ENCODE measurements around the gene GON4L. TPM values are rescaled to one million over a fixed set of nuclear protein-coding genes. Genes with fewer than 3 reads are reported as not detected.

GON4L gene
- total and polyA plus RNA-seq, 11 donors = 10.9 to 38.0 (median 18.5) TPM

GRCh38 chr1:155882235-155882634 is 25.2 kb upstream of the GON4L start:
- Histone ChIP-seq H3K27ac (no peak overlapping the region), H3K36me3 (peaks cover 0 to 60% (median 38%) of the 10 kb centered on the region in 9 donors), H3K27me3 (no peaks in the 10 kb centered on the region), H3K4me3 (no peak overlapping the region), H3K9me3 (no peaks in the 10 kb centered on the region), H3K4me1 (peaks cover 0 to 4% (median 0%) of the 10 kb centered on the region in 12 donors)
- ATAC-seq (no peak), DNase-seq (no peak)
- TF ChIP-seq CTCF (IDR thresholded peaks at IDR 0.05) (no peak), POLR2A (IDR thresholded peaks at IDR 0.05) (no peak)
- intact Hi-C loops (cut with DNase I) = no loop called here

- Histone ChIP-seq H3K9me3 (no peaks in the 10 kb centered on the region), H3K4me3 (no peak overlapping the region), H3K4me1 (peaks cover 0 to 4% (median 0%) of the 10 kb centered on the region in 12 donors), H3K27ac (no peak overlapping the region), H3K36me3 (peaks cover 0 to 52% (median 33%) of the 10 kb centered on the region in 9 donors), H3K27me3 (no peaks in the 10 kb centered on the region)
- ATAC-seq (no peak), DNase-seq (no peak)
- no peak for TF ChIP-seq CTCF (IDR thresholded peaks at IDR 0.05)
- no peak for TF ChIP-seq POLR2A (IDR thresholded peaks at IDR 0.05)
- 88 to 92% (median 90%) methylated on average over 6 of the region's 6 CpGs for WGBS, 4 donors
- intact Hi-C loops (cut with DNase I) = no loop called here
Measured at GRCh38 chr1:155880950-155881349, 23.9 kb upstream of the GON4L start.

GRCh38 chr1:155880251-155880650 is 23.2 kb upstream of the GON4L start:
- 95 to 99% (median 97%) methylated on average over 2 of the region's 2 CpGs for WGBS, 4 donors

GRCh38 chr1:155877945-155878344 is 20.9 kb upstream of the GON4L start:
- no peak for ATAC-seq
- Histone ChIP-seq H3K4me3 (no peak overlapping the region), H3K4me1 (no peaks in the 10 kb centered on the region), H3K27me3 (no peaks in the 10 kb centered on the region), H3K27ac (no peak overlapping the region), H3K9me3 (no peaks in the 10 kb centered on the region), H3K36me3 (peaks cover 0 to 47% (median 28%) of the 10 kb centered on the region in 9 donors)
- TF ChIP-seq POLR2A (IDR thresholded peaks at IDR 0.05) (no peak), CTCF (IDR thresholded peaks at IDR 0.05) (no peak)
- intact Hi-C loops (cut with DNase I) = no loop called here
- DNase-seq = no peak
- WGBS, 4 donors = 94 to 100% (median 98%) methylated on average over 2 of the region's 2 CpGs

More at GRCh38 chr1:155880251-155880650, 23.2 kb upstream of the GON4L start:
- Histone ChIP-seq H3K27me3 (no peaks in the 10 kb centered on the region), H3K36me3 (peaks cover 0 to 47% (median 33%) of the 10 kb centered on the region in 9 donors), H3K4me3 (no peak overlapping the region), H3K9me3 (no peaks in the 10 kb centered on the region), H3K27ac (no peak overlapping the region), H3K4me1 (peaks cover 0 to 4% (median 0%) of the 10 kb centered on the region in 12 donors)
- ATAC-seq (no peak), DNase-seq (no peak)
- TF ChIP-seq POLR2A (IDR thresholded peaks at IDR 0.05) (no peak), CTCF (IDR thresholded peaks at IDR 0.05) (no peak)
- intact Hi-C loops (cut with DNase I) = no loop called here

Measured in heart left ventricle (tissue), 16 donors.